Mesenteric fat pad (tissue), 1 donor: ENCODE data around the gene AMMECR1. TPM values are rescaled to one million over a fixed set of nuclear protein-coding genes. Genes with fewer than 3 reads are reported as not detected.
"Not testable (repeated sequence)": the region's sequence is repeated elsewhere in the genome, so short reads cannot be mapped to it uniquely, and the experiment has no call there.

Source experiments
- DNase-seq: peaks from one replicate; pipeline ENCODE4 v3.0.0-alpha.2; 2020; ENCODE audit warnings: low spot score
- total RNA-seq: library from RNA; stranded (reverse); fragmentation: NEBNext Ultra II Directional; extraction: Animal tissue kit (Norgen Biotek cat#: 25700); gene quantifications from one replicate; pipeline ENCODE4 v1.2.1, GENCODE V29; 2021
- donor health status: DM: yes; HTN: yes; CAD: no.

The AMMECR1 gene
- total RNA-seq, 1 donor from 2014 or later: 4.5 TPM

DNA sequence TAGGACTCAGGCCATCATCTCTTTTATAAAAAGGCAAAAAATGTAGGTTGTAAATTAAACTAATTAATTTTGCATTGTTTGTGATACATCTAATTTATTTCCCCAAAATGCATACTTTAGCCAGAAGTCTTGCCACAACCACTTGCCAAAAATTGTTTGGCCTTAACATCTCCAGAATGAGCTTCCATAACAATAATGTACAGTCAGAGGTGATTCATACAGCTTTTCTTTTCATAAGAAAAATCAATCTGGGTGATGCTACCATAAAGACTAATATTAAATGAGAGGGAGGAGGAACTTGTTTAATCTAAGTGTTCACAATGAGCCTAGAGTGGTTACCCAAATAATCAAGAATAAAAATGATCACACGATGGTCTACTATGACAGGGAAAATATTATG lies 59.3 kb downstream of the AMMECR1 start:
- no peak for DNase-seq

DNA sequence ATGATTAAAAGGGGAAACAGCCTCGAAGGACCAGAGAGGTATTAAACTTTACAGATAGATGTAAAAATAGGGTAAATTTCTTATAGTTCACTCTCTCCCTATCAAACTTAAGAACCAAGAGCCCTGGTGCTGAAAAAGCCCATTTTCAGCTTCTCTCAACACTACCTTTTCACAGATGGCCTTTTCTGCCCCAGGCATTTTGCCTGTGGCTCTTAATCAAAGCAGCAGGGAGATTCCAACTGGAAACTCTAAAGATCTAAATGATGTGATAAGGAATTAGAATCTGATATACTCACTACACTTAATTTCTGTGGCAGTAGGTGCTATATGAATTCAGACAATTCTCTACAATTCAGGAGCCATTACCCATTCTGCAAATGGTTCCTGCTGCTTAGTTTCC lies 60.0 kb downstream of the AMMECR1 start:
- DNase-seq: no peak

DNA sequence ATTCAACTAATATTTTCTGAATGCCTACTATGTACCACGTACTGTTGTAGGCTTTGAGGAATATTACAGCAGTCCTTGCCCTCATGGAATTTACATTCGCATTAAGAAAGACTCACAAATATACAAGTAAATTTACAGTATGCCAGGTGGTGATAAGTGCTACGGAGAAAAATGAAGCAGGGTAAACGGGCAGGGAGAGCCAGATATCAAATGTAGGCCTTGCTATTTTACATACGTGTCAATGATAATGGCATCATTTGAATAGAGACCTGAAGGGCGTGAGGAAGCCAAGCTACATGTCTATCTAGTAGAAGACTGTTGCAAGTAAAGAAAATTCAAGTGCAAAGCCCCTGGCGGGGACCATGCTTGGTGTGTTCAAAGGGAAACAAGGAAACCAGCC lies 65.2 kb downstream of the AMMECR1 start:
- no peak for DNase-seq

DNA sequence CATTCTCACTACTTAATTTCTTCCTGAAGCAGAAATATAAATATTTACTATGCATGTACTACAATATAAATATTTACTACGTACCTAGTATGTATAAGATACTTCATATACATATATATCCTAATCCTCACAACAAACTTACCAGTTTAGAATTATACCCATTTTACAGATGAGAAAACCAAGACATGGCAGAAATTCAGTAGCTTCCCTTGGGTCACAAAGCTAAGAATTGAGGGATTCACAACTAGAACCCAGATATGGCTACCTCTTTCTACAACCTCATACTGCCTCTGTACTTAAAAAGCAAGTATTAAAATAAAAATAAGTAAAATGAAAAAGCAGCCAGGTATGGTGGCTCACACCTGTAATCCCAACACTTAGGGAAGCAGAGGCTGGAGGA lies 65.9 kb downstream of the AMMECR1 start:
- no peak for DNase-seq

DNA sequence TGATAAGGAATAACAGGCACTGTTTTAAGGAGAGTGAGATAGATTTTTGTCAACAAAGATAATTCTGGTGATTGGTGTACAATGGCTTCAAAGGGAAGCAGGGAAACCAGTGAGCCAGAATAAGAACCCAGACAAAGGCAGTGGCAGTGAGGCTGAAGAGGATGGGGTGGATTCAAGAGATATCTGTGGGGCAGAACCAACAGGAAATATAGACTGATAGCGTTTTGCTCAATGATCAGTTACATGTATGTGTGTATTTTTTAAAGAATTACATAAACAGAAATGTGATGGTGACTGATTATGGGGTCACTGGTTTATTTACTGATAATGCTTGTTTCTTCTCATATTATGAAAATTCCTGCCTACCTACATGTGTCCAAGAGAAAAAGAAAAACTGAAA lies 66.4 kb downstream of the AMMECR1 start:
- no peak for DNase-seq

DNA sequence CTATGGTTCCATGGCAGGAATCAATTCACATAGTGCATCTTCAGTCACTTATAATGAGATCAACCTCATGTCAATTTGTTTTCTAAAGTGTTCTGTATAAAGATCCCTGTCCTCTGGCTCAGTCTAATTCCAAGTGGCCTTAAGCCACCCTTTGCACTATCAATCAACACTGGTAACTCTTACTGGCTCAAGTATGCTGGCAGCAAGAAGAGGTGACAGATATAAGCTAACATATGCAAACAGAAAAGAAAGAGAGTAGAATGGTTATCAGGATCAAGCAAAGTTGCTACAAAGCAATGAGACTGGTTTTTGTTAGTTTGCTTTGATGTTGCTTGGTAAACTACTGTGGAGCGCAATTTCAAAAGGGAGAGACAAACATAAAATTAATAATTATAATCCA lies 67.0 kb downstream of the AMMECR1 start:
- DNase-seq: no peak

DNA sequence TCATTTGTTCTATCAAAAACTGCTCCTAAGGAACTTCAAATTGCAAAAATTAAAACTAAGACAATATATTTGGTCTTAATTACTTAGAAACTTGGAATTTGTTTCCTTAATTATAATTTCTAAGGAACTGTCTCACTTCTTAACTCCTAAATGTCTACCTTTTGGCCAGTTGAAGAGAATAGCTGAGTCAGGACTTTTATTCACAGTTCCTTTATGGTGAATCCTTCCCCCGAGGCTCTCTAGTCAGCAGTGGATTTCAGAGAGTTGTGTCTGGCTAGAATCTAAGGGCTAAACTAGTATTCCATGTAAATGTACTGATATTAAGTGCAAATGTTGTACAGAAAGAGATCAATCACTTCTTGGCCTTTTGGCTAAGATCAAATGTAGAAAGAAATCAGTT lies 69.3 kb downstream of the AMMECR1 start:
- DNase-seq: no peak

DNA sequence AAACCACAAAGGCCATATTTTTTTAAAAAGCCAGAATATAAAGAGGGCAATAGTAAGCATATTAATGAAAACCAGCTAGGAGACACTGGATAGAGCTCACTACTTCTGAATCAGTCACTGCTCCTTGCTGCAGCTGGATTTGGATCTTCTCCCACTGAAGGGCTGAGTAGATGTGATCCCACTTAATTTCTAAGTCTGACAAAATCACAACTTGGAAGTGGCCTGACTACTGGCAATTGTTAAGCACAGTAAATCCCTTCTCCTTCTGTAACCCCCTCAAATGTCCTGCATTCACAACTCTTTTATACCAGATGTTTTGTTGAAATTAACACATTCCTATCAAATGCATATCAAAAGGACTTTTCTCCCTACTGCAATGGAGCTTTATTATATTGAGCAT lies 72.9 kb downstream of the AMMECR1 start:
- DNase-seq: no peak

DNA sequence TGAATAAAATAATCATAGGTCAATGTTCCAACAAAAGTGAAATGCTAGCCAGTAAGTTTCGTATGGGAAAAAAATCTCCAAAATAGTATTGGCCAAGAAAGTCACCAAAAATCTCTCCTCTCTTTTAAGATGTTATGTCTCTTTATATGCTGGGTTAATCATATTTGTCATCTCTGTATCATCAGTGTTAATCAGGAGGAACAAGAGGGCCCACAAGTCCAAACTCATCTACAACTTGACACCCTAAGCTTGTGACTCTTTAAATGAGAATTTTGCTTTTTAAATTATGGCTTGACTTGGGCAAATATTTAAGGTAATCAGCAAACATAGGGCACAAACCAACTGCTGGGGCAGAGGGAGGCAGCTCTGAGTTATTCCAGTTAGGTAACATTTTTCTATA lies 75.5 kb downstream of the AMMECR1 start:
- no peak for DNase-seq

DNA sequence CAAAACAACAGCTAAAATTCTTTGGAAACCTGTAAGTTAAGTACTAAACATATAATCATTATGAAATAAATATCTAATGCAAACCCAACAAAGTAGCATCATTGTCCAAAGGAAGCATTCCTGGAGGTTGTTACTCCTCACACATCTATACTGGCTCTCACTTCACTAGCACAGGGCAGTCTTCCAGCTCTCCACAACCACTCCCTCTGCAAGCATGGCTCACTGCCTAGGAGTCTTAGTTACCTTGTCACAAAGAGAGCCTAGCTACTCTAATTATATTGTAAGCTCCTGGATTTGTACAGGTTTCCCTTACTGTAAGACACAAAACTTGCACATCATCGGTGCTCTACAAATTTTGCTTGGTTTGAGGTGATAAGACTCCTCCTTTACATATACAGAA lies 76.1 kb downstream of the AMMECR1 start:
- DNase-seq: no peak

DNA sequence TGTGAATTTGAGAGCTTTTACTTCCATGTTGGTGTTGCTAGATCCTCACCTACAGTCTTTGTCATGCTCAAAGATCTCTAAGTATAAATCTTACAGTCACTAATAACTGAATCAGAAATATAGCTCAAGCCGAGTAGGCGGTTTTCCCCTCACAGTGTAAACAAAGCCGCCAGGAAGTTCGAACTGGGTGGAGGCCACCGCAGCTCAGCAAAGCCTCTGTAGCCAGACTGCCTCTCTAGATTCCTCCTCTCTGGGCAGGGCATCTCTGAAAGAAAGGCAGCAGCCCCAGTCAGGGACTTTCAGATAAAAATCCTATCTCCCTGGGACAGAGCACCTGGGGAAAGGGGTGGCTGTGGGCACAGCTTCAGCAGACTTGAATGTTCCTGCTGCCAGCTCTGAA lies 79.6 kb downstream of the AMMECR1 start:
- not testable (repeated sequence) for DNase-seq

DNA sequence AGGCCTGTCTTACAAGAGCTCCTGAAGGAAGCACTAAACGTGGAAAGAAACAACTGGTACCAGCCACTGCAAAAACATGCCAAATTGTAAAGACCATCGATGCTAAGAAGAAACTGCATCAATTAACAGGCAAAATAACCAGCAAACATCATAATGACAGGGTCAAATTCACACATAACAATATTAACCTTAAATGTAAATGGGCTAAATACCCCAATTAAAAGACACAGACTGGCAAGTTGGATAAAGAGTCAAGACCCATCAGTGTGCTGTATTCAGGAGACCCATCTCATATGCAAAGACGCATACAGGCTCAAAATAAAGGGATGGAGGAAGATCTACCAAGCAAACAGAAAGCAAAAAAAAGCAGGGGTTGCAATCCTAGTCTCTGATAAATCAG lies 86.4 kb downstream of the AMMECR1 start:
- DNase-seq: not testable (repeated sequence)

DNA sequence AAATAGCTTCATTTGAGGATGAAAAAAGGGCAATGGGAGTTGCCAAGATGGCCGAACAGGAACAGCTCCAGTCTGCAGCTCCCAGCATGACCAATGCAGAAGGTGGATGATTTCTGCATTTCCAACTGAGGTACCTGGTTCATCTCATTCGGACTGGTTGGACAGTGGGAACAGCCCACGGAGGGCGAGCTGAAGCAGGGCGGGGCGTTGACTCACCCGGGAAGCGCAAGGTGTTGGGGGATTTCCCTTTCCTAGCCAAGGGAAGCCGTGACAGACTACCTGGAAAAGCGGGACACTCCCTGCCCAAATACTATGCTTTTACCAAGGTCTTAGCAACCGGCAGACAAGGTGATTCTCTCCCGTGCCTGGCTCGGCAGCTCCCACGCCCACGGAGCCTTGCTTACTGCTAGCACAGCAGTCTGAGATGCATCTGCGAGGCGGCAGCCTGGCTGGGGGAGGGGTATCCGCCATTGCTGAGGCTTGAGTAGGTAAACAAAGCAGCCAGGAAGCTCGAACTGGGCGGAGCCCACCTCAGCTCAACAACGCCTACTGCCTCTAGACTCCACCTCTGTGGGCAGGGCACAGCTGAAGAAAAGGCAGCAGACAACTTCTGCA lies 88.3 kb downstream of the AMMECR1 start:
- DNase-seq: not testable (repeated sequence)

DNA sequence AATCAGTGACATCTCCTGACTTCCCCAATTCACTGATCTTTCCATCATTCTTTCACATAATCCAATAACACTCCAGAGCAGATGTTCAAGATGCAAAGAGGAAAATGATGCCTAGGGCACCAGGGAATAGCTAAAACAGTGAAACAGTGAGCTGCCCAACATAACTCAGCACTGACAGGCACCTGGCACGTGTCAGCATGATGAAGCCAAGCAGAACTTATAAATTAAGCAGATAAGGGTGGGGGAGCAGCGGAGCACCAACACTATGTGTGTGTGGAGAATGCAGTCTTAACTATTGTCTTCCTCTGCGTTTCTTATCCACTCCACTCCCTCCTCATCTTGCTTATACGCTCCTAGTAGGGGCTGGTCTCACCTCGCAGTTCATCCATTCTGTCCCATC lies 89.4 kb downstream of the AMMECR1 start:
- DNase-seq: no peak

DNA sequence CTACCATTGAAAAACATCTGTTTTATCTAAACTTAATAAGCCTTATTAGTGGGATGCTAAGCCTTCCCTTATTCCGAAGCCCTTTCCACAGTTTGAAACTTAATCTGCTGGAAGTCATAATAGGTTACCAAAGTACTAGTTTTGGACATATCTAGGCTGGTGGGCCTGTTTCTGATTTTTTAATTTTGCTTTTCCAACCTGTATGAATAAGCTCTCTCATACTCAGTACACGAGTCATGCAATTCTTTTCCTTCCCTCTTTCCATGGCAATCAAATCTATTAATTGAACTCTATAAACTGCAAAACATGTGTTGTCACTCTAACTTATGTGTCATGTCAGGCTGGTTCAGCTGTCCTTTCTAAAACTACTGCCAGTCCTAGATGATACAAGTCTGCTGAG lies 91.0 kb downstream of the AMMECR1 start:
- no peak for DNase-seq

DNA sequence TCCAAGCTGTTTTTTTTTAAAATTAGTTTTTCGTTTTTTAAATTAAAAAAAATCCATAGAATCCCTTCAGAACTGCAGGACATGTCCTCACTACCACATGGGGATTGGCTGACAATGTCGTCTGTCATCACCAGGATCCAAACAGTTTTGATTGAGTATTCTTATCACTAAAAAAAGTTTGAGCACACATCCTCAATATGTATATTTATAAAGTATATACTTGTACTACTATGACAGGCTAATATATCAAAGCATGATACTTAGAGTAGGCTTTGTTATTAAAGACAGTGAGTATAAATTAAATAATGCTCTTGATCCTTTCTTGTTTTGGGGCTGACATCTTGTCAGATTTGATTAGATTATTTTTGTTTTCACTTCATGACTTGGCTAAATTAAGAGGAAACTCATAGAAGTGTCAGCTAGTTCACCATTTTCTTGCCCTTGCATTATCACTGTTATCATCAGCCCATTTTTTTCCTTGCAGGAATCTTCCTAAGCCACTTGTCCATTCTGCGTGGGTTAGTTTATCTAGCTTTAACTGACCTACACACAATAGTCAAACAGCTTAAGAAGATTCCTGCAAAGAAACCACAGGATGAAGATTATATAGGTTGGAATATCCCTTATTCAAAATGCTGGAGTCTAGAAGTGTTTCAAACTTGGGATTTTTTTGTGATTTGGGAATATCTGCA lies 92.8 kb downstream of the AMMECR1 start:
- DNase-seq: no peak

DNA sequence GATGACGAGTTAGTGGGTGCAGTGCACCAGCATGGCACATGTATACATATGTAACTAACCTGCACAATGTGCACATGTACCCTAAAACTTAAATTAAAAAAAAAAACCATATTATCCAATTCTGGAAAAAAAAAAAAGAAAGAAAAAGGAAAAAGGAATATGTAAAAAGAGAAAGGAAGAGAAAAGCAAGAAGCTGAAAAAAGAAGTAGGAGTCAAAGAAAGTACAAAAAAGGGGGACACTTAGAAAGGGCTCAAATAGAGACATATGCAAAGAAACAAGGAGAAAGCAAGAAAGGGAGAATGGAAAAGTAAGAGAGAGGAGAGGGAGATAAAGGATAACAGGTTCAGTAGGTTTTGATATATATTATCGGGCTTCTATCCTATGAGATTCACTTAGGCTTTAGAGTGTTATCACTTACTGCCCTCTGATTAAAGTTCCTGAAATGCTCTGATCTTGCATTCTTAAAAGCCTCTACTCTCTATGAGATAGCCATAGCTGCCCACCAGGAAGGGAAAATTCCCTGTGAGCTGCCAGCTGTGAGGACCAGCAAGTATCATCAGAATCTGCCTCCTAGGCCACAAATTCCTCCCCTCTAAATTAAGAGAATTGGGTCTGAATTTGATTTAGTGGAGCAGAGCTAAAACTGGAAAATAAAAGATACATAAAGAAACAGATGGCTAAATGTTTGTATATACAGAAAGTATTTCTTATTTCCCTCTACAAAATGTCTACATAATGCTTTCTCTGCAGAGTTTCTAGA lies 95.2 kb downstream of the AMMECR1 start:
- no peak for DNase-seq

DNA sequence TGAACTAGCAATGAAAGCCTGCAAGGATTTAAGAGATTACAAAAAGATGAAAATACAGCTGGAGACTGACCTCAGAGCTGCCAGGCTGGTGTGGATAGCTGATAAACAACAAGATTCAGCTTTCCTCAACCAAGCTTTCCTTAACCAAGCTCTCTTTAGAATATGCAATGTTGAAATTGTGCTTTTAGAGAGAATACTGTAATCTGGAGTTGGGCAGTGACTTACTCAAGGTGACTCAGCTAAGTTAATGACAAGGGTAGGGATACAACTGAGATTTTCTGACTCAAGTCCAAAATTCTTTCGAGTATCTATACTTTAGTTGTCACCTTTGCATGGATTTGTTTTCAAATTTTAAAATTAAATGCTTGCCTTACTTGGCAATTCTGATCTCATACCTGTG lies 98.0 kb downstream of the AMMECR1 start:
- DNase-seq: no peak

DNA sequence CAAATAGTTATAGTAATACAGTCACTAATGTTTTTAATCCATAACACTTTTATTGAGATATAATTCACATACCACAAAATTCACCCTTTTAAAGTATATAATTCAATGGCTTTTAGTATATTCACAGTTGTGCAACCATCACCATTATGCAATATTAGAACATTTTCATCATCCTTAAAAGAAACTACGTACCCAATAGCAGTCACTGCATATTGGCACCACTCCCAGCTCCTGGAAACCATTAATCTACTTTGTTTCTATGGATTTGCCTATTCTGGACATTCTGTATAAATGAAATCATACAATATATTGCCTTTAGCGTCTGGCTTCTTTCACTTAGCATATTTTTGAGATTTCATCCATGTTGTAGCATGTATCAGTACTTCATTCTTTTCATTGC lies 99.3 kb downstream of the AMMECR1 start:
- no peak for DNase-seq

DNA sequence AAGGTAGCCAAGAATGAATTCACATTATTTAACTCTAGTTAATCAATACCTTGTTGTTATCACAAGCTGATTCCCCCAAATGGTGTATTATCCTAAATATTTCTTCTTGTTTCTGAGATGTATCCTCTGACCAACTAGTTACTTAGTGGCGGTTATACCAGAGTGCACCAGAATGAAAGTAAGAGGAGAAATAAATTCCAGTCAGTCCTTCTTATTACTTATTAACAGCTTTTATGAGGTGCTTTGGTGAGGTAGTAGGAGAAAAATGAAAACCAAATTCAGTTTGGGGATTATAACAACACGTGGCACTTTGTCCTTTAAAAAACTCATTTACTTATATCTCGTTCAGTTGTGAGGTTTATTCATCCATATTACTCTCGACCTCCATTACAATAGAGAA lies 101.9 kb downstream of the AMMECR1 start:
- no peak for DNase-seq

DNA sequence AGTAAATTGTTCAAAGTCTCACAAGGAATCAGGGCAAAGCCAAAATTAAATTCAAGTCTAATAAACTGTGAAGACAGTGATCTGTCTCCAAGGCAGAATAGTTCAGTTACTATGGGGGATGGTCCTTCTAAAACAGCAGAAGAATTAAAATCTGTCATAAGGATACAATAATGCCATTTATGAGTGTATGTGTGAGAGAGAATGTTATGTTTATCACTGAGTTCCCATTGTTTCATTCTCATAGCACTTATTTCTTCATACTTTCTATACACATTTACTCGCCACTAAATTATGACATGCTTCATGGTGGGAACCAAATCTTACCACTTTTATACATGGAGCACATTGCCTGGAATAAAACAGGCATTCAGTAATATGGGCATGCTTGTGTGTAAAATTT lies 102.5 kb downstream of the AMMECR1 start:
- DNase-seq: no peak

DNA sequence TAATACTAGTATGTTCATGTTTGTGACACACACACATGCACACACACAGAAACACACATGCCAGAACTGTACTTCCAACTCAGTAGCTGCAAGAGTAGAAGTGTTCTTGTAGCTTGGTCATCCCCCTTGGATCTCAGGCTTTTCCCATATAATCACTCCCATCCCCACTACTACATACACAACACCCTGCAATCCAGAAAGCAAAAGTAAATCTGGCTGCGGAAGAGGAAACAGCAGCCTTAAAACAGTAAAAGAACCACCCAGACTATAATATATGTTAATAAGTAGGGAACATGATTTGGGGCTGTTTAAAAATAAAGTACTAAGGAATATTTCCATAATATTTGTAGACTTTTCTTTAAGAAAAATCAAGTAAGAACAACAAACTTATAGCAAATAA lies 103.2 kb downstream of the AMMECR1 start:
- DNase-seq: no peak

DNA sequence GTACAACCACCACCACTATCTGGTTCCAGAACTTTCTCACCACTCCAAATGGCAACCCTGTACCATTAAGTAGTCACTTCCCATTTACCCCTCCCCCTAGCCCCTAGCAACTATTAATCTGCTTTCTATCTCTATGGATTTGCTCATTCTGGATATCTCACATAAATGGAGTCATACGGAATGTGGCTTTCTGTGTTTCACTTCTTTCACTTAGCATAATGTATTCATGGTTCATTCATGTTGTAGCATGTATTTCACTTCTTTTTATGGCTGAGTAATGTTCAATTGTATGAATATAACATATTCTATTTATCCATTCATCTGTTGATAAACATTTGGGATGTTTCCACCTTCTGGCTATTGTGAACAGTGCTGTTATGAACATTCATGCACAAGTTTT lies 104.7 kb downstream of the AMMECR1 start:
- DNase-seq: no peak
